Hematopoietic multipotent progenitor cell treated with erythropoietin and hydrocortisone succinate and interleukin-3 and kit ligand, for 8 days (in vitro differentiated cells): ENCODE results near the gene DCLK1.

Source experiments
- DNase-seq: peaks from one replicate; pipeline ENCODE4 v3.0.0-alpha.2; 2015

The DCLK1 gene

DNA sequence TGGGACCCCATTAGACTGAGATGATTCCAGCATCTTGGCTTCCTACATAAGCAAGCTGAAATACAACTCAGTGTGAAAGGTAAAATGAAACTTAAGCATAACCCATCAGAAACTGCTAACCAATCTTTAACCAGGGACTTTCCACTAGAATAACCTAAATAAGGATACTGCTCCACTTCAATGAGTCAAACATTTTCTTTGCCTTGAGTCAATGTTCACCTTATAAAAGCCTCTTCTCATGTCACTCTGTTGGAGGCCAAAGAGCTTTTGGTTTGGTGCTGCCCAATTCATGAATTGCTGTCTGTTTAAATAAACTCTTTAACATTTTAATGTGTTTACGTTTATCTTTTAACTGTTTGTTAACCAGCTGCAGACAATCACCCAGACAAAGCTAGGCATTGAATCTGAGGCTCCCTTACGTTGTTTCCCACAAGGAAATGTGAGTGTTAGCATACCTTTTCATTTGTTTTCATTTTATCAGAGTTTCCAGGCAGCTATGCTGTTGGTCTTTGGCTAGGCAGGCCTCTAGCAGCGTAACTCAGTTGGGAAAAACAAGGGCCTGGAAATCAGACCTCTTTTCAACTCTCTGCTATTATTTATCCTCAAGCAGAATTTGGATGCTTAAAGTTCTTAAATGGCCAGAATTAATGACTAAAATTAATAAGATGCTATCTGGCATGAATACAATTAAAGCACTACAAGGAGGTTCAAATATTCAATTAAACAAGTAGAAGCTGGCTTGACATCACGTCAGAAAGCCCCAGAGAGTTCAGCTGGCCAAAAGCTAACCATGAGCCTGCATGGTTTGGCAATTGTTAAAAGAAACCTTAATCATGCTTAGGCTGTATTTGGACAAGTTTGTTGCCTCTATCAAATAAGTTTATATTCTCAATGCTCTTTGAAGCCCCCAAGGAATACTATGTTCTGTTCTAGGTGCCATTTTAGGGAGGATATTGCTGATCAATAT is 200.2 kb downstream of the DCLK1 start:
- DNase-seq = no peak

DNA sequence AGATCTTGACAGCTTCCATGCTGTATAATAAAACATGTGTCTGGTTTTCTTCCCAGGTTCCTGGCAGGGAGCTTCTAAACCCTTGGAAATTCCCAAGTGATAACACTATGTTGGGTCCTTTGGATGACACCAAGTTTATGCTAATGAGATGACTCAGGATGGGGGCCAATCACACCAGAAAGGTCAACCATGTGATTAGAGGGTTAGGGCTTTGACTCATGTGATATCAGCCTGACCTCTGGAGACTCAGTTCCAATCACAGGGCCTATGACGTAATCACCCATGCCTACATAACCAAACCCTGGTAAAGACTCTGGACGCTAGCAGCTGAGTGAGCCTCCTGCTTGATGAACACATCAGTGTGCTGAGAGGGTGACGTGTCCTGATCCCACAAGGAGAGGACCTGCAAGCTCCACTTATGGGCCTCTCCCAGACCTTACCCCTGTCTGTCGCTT is 203.6 kb downstream of the DCLK1 start:
- no peak for DNase-seq

DNA sequence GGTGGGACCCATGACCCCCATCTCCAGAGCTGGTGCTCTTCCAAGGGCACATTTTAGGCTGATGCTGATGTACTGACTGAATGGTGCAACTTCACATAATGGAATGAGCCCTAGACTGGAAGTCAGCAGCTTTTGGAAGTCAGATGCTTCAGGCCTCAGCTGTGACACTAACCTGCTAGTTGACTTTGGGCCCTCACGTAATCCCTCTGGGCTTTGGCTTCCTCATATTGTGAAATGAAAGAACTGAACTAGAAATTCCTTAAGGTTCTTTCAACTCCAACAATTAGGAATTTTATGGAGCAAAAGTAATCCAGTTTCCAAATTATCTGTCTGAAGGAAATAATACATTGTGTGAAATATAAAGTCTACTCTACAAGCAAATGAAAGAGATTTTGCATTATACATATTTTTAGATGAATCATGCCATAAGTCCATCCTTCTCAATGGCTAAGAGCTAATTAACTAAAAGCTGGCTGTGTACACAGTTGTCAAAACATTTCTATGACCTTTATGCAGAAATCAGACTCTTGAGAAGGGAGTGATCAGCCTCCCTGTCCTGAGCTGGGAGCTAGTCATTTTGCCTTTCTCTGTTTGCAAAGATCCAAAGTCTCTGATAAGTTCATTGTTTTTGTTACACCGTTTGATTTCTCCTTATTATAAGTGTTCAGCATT is 204.2 kb downstream of the DCLK1 start:
- no peak for DNase-seq

DNA sequence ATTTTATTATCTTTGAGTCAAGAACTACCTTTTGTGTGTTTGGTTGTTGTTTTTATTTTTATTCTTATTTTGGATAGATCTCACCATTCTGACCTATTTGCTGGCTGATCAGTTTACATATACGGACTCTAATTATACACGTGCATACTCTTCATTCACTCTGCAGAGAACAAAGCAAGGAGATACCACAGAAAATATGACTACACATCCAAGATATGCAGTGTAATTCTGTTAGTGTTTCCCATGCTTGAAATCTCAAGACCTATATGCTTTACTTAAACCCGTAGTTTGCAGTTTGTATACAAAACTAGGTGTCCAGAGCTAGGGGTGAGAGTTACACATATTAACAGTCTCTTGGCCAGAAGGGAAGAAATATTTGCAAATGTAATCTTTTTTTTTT is 205.5 kb downstream of the DCLK1 start:
- DNase-seq = no peak

DNA sequence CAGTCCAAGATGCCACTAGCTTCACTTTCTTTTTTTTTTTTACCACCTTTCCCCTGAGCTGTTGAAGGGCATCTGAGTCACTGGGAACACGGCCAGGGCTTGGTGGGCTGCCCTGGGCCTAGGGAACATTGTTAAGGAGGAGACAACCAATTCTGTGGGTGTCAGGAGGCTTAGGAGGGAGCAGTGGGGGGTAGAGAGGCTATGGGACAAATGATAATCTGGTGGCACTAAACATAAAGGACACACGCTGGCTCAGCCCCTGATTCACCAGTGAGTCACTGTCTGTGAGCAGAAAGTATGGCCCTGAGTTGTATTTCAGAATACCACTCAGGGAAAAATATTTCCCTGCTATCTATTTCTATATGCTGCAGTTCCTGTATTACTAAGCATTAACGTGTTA is 207.8 kb downstream of the DCLK1 start:
- DNase-seq = no peak

DNA sequence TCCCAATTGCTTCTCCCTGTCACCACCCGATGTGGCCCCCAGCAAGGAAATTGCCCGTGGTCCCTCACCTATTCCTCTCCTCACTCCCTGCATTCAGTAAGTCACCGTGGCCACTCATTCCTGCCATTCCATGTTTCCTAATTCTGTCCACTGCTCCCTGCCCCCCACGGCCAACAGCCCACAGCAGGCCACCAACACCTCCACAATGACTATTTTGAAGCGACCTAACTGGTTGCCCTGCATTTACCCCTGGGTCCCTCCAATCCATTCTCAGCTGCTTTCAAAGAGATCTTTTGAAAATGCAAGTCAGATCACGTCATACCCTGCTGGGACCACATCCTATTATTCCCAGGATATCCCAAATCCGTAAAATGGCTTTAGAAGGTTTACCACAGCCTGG is 210.4 kb downstream of the DCLK1 start:
- no peak for DNase-seq

DNA sequence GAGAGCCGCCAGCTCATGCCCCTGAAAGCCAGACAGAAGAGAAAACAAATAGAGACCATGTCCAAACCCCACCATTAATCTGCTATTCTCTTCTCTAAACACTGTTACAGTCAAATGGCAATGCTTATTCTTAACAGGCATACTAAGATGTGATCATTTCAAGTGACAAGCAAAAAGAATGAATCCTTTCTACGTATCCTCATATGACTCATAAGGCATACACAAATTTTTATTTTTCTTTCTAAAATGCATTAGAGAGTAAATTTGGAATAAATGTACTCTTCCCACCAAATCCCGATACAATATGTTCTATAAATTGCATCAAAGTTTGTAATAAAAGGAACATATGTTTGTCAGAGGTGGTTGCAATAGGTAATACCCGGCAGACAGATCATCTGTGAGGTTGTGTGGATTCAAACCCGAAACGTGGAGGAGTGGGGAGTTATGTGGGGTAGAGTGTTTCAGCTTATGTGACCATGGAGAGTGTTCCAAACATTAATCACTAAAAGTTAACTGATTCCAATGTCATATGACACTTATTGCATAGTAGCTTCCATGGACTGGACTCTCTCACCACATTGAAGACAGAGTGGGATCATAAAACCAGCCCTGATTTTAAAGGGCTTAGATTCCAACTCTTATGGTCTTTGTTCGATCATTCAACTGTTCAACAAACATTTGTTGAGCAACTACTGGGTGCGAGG is 213.1 kb downstream of the DCLK1 start:
- no peak for DNase-seq

DNA sequence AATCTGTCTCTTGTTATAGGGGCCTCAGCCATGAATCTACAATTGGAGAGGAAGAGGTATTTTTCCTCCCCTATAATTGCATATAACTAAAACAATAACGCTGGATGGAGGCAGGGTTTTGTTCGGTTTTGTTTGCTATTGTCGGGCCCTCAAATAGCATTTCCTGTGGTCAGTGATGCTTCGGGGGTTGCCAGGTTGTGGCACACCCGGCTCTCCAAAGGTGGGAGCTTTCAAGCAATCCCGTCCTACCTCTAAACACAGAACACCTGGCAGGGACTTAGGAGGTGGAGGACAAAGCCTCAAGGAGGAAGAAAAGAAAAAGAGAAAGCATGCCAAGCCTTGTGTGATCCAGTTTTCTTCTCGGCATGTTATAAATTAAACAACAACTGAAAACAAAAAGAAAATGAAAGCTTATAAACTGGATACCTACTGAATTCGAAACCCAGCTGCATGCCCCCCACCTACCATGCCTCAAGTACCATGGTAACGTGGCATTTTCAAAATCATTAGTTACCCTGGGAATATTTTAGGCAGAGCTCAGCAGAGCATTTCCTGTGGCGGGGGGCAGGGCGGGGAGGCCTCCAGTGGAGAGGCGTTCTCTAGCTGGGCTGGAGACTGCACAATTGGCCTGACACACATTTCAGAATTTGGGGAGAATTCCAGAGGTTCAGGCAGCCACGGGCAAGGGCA is 213.8 kb downstream of the DCLK1 start:
- DNase-seq = no peak

DNA sequence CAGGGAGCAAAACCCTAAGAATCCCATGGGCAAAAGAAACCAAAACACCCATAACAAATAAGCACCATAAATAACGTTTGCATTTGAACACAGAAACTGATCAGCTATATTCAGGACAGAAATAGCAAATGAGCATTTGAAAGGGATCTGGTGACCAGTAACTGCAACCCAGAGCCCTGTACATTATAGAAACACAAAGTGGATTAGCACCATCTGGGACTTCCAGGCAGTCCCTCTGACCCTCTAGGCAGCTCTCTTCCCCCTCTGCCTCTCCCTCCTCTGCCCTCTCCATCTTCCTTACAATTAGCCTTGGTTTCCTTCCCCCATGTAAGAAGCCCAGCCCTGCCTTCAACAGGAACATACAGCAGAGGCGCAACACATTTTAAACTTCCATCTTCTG is 215.0 kb downstream of the DCLK1 start:
- DNase-seq = no peak

DNA sequence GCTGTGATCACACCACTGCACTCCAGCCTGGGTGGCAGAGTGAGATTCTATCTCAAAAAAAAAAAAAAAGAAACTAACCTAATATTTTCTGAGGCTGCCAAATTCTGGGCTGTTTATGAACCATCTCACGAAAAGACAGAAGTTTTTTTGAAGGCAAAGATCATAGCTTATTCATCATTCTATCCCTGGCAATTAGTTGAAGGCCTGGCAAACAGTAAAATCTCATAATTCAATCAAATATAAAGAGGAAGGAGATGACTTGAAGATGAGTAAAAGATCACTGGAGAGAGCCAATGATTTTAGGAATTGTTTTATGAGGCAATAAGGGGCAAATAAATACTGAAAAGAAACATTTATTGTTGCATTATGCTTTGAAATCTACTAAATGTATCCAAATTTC is 216.5 kb downstream of the DCLK1 start:
- DNase-seq = no peak

DNA sequence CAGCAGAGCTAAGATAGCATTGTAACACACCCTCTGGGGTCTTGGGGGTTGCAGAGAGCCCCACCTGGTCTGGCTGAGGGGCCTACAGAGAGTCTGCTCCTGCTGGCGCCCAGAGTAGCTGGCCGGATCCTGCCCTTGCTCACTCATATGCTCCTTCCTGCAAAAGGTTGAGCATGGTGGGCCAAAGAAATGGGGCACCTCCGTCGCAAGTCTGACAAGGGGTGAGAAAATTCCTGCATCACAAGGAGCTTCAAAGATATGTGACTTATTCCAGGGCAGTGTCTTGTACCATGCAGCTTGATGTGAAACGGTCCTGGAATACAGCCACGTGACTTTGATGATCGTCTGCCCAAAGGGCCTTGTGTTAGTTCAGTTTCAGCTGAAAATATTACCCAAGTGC is 218.3 kb downstream of the DCLK1 start:
- no peak for DNase-seq

DNA sequence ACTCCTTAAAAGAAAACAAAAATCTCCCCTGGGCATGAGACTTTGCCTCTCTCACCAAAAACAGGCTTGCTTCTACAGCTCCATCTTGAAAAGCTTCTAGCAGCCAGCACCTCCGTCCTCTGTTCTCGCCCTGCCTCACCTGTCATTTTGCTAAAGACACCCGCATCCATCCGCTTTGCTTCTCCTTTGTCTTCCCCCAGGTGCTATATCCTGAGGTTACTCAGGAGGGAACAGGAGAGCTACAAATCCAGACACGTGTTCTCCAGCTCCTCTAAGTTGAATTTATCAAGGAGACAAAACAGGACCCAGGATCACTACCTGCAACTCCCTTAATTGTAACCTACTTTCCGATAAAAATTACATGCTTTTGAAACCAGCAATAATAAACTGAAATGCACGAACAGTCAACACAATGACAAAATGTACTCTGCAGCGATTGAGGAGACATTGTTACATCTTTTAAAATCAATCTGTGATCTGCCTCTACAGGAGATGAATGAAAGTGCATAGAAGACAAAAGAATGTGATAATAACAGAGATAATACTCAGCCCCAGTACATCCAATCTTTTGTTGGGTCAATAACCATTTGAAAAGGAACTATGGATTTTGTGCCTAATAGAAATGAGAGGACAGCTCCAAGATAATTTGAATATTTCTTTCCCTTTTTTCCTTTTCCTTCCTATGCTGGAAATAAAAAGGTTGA is 221.2 kb downstream of the DCLK1 start:
- no peak for DNase-seq

DNA sequence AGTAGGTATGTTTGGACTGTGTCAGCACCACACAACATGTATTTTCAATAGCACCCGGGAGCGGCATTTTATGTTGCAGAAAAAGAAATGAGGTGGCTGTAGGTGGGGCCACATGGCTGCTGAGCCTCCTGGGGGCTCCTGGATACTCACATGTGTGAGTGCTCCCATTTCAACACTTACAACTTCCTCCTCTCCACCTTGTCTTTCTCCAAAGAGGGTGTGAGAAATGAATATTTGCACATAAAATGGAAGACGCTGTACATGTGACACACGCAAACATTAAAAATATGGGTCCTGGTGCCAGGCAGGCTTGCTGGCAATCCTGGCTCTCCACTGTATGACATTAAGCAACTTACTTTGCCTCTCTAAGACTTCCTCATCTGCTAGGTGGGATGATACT is 222.1 kb downstream of the DCLK1 start:
- no peak for DNase-seq

DNA sequence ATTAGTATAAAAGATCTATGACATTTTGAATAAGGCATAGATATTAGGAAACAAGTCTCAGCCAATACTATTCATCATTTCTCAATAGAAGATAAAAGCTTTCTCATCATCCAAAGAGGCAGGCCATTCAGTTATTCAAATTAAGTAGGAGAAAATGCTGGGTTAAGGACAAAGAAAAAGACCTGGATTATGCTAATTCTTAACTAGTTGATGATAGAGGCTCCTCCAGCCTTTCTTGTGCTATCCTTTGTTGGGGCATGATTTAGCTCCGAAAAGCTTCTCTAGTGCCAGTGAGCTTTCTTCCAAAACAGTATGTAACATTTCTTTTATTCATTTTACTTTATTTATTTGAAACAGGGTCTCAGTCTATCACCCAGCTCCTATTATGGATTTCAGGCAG is 223.0 kb downstream of the DCLK1 start:
- DNase-seq = no peak

DNA sequence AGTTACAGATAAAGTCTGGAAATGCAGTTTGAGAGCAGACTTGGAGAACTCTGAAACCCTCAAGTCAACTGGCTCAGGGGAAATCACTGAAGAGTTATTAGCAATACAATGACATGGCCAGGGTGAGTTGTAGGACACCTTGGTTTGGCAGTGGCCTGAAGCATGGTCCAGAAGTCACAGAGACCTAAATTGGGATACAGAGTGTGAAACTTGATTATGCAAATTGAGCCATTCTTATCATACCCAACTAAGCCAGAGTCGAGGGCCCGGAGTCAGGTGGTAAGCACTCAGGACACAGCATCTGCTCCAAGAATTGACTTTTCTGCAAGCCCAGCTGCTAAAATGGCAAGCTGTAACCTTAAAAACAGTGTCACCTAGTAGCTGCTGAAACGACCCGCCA is 224.5 kb downstream of the DCLK1 start:
- no peak for DNase-seq

DNA sequence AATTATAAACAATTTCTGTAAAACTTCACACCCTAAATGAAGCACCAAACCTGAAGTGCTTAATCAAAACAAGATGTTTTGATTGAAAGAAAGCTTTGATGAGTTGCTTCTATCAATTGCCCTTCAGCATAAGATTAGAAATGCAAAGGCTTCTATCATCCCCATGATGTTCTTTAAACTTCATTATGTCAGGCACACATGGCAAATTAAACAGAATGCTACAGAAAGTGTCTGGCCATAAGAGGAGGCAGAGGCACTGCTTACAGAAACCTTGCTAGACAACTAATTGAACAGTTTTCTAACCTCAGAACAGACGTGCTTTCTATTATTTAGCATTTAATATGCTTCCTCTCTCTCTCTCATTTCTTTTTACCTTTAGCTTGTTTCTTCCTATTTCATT is 228.1 kb downstream of the DCLK1 start:
- no peak for DNase-seq

DNA sequence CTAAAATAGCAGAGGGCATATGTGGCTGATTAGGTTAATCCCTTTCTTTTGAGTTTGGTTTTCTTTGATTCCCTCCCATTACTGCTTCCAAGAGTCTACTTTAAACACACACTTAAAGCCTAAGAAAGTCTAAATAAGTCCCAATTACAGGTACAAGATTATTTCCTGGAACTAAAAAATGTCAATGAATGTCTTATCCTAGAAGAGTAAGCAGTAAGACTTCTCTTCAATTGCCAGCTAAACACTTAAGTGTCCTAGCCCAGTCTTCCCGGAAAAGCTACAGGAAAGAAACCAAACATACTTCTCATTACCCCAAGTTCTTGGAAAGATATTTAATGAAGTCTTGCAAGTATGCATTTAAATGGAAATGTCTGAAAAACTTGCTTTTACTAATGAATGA is 233.1 kb downstream of the DCLK1 start:
- no peak for DNase-seq

DNA sequence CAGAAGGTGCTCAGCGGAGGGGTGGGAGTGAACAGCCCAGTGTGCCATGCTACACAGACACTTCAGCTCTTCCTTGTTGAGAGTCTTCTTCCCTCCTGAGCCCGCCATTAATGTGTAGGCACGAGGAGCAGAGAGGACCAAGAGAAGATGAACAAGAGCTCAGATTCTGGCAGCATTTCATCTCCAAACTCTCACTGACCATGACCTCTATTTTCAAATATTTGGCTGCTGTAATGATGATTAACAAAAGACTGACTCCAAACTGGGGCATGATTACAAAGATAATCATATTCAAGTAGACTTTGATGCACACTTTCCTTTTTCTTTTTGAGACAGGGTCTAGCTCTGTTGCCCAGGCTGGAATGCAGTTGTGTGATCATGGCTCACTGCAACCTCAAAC is 236.5 kb downstream of the DCLK1 start:
- DNase-seq = no peak

DNA sequence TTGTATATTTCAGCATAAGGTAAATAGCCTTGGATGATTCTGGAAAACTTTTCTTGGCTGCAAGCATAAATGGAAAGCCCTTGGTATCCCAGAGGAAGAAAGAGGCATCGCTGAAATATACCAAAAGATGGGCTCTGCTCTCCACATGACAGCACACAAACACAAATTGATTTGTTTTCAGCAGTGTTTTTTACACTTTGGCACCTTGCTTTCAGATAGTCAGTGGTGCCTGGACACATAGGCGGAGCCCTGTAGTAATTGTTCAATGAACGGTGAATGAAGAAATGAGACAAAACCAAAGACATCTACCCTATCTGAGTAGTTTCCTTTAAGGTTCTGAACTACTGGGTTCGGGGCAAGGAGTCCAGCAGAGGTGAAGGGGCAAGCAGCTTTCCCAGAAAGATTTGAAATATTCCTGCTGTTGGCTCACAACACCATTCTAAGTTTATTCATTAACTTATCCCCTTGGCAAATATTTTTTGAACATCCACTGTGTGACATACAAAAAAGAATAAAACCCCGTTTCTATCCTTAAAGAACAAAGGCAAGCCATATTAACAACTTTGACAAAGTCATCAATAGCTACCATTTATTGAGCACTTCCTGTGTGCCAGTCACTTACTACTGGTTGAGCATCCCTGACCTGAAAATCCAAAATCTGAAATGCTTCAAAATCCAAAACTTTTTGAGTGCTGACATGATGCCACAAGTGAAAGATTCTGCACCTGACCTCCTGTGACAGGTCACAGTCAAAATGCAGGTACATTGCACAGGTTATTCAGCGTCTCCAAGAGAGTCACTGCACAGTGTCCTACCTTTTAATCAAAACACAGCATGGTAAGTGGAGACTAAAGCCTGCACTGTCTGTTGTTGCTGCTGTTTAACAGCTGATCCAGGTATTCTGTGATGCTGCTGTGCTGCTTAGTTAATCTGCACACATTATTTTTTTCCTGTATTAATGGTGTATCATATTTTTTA is 238.1 kb downstream of the DCLK1 start:
- DNase-seq = no peak

DNA sequence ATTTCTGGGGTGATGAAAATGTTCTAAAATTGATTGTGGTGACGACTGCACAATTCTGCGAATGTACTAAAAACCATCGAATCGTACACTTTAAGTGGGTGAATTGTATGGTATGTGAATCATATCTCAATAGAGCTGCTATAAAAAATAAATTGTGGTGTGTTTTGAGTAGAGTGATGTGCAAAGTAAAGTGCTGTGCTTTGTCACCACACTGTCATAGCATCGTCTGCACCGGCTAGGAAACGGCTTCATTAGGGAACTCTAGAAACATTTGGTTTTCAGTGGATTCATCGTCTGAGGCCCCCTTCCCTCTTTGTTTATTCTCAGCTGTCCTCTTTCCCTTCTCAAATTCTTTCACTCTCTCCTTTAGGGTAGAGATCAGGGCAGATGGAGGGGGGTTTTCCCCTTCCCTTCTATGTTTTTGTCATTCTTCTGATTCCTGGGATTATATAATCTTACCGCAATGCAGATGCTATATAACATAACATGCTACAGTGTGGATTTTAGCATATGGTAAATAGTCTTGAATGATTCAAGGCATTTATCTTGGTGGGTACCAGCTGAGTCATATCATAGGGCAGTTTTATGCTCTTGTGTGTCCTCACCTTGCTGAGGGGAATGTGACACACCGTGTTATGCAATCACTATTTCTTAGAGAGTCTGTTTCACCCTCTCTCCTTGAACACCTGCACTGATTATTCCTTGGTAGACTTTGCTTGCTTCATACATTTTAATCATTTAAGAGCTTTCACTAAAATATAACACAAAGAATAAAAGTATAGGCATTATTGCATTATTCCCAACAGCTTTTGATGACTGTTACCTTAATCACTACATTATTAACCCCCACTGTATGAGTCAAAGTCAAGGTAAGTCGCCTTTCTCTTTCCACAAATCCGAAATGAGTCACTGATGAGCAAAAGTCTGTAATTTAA is 239.4 kb downstream of the DCLK1 start:
- no peak for DNase-seq
